Spinal cord (tissue), 10 donors: ENCODE measurements around the gene NINJ2. TPM values are rescaled to one million over a fixed set of nuclear protein-coding genes. Genes with fewer than 3 reads are reported as not detected.
"Not testable (repeated sequence)": the region's sequence is repeated elsewhere in the genome, so short reads cannot be mapped to it uniquely, and the experiment has no call there.

Experiments
- DNase-seq, 6 donors: peaks; one replicate each; pipeline versions ENCODE4 v3.0.0 to v3.0.0-alpha.2; 2013 to 2015; ENCODE audit warnings: low spot score in 6 of 6, low read depth in 4 of 6
- H3K27ac ChIP-seq: one replicate; pipeline ENCODE4 v1.5.1; 2013; ENCODE audit warnings: low read depth, low read length, control low read depth
- H3K27me3 ChIP-seq: one replicate; pipeline ENCODE4 v1.6.1; 2013; ENCODE audit warnings: low read length; ENCODE audit not compliant: control insufficient read depth, insufficient read depth
- H3K36me3 ChIP-seq: one replicate; pipeline ENCODE4 v1.6.1; 2013; ENCODE audit warnings: low read length; ENCODE audit not compliant: control insufficient read depth, insufficient read depth
- H3K4me1 ChIP-seq: one replicate; pipeline ENCODE4 v1.6.1; 2013; ENCODE audit warnings: low read length; ENCODE audit not compliant: control insufficient read depth, insufficient read depth
- H3K4me3 ChIP-seq: one replicate; pipeline ENCODE4 v1.5.1; 2013; ENCODE audit warnings: low read depth, low read length, control low read depth
- H3K9me3 ChIP-seq: one replicate; pipeline ENCODE4 v1.6.1; 2013; ENCODE audit warnings: low read length; ENCODE audit not compliant: control insufficient read depth, insufficient read depth
- whole genome bisulfite sequencing: methylation state at CpG from one replicate; pipeline ENCODE4 v1.1.5; 2013; ENCODE audit warnings: missing lambda C conversion rate; ENCODE audit not compliant: insufficient coverage; 5-methylcytosine and 5-hydroxymethylcytosine counted together
- polyA plus RNA-seq, 2 donors: library from polyadenylated mRNA; unstranded; fragments of 120-200 nt; gene quantifications; one replicate each; pipeline ENCODE4 v1.2.1, GENCODE V29; 2013; ENCODE audit not compliant: insufficient read length in 2 of 2
- total RNA-seq, 2 donors: library from RNA; depleted of rRNA in 1 of 2; stranded (reverse); fragments of 120-200 nt in 1 of 2; fragments of >200 nt in 1 of 2; gene quantifications; one replicate each; pipeline versions ENCODE4 v1.2.3 to v1.2.4, GENCODE V29; 2013 to 2014
- donor health status: healthy.

Gene NINJ2
- total and polyA plus RNA-seq, 4 donors: 5.4 to 6.2 (median 6.0) TPM

DNA sequence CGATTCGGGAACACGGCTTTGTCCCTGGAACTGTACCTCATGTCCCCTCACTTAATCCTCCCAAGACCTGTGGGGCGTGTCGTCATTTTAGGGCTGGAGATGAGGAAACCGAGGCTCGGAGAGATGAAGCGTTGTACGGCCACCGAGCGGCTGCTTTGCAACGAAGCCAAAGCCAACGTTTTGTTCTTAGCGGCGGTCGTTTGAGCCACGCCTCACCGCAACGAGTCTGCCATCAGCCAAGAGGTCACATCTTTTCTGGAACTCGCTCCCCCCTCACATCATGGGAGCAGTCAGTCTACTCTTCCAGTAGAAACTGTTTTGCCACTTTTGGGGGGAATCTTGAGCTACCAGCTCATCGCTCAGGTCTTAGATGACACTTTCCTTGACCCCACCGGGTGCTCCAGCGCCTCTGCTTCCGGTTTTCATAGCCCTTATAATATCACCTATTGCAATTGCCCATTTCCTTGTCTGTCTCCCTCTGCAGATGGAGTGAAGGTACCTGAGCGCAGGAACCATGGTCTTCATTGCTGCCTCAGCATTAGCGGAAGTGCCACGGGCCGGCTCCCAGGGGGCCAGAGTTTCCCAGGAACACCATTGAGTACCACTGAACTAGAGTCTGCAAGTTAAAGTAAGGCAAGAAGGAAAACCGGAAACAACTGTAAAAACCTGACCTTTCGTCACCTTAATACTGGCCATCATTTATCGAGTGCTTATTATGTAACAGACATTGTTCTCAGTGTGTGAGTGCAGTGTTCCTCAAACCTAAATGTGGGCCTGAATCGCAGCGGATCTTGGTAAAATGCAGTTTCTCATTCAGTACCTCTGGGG lies 19.6 kb downstream of the NINJ2 start:
- no peak for DNase-seq
- 46% methylated on average over 24 of the region's 33 CpGs for whole genome bisulfite sequencing
- Histone ChIP-seq H3K27ac (peak overlapping the region; percentile 70), H3K9me3 (no peaks in the 10 kb centered on the region), H3K4me1 (peaks cover 25% of the 10 kb centered on the region), H3K27me3 (no peaks in the 10 kb centered on the region), H3K36me3 (no peaks in the 10 kb centered on the region), H3K4me3 (peak overlapping the region; percentile 51)

DNA sequence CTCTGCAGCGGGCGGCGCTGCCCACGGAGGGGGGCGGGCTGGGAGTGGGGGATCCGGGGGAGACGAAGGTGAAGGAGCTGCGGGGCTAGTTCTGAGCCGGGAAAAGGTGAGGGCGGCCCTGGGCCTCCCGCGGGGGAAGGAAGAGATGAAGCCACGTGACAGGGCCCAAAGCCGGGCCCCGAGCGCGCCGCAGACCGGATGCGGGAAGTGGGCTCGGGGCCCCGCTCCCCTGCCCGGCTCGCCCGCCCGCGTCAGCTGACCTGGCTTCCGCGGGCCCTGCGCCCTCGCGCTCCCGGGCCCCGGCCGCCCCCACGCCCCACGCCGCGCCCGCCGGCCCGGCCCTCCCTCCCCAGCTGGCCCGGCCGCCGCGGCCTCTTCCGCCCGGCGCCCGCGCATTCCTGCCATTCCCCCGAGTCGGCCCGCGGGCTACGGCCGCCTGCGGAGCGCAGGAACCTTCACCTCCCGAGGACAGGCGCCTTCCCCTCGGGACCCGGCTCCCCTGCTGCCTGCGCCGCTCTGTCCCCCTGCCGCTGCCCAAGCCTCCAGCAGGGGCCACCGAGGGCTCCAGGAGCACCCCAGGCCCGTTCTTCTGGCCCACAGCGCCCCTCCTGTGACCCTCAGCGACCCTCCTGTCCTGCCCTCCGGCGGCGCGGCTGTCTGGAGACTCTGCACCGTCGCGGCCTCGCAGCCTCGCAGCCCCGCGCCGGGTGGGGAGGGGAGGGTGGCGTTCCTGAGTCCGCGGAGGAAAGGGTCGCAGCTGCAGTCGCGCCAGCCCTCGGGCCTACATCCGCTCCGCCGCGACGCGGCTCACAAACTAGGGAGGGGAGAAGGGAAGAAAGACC lies 20.4 kb downstream of the NINJ2 start:
- peak overlapping the region; percentile 51 for H3K4me3 ChIP-seq
- H3K27ac ChIP-seq: peak overlapping the region; percentile 70
- no peaks in the 10 kb centered on the region for H3K27me3 ChIP-seq
- no peaks in the 10 kb centered on the region for H3K9me3 ChIP-seq
- DNase-seq: peak in 2 of 6 donors; percentile 79 to 81
- H3K36me3 ChIP-seq: no peaks in the 10 kb centered on the region
- peaks cover 25% of the 10 kb centered on the region for H3K4me1 ChIP-seq
- WGBS: under 1% methylated on average over 93 of the region's 95 CpGs

DNA sequence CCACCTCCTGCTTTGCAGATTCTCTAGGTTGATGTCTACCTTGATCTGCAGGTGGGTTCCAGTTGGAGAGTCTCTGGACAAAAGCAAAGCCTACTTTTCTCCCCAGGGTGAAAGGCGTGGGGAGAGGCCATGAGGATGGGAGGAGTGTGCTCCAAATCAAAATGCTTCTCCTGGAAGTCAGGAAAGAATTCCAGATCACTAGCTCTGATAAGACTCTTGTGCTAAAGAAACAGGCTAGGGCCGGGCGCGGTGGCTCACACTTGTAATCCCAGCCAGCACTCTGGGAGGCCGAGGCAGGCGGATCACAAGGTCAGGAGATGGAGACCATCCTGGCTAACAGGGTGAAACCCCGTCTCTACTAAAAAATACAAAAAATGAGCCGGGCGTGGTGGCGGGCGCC lies 21.9 kb downstream of the NINJ2 start:
- WGBS: 100% methylated on average over 6 of the region's 11 CpGs
- H3K27ac ChIP-seq, H3K27me3 ChIP-seq: not testable (repeated sequence)

DNA sequence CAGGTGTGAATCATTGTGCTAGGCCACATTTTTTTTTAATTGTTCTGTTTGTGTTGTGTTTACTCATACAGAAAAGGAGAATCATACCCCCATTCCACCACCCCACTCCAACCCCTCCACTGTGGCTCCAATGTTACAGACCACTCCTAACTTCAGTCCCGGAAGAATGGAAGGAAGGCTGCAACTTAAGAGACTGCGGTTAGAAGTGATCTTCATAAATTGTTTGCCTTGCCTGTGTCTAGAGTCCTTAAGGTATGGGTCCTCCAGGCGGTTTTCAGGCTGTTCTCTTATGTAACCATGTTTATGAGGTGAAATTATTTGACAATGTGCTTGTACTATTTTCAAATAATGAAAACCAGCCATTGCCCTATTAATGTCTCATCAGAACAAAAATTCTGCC lies 22.5 kb downstream of the NINJ2 start:
- whole genome bisulfite sequencing: no CpG with 5 or more reads among the region's 3 CpGs
- no peaks in the 10 kb centered on the region for H3K36me3 ChIP-seq
- H3K4me1 ChIP-seq: peaks cover 18% of the 10 kb centered on the region
- no peaks in the 10 kb centered on the region for H3K9me3 ChIP-seq
- no peak for DNase-seq
- no peaks in the 10 kb centered on the region for H3K27me3 ChIP-seq
- H3K27ac ChIP-seq: no peak overlapping the region
- H3K4me3 ChIP-seq: no peak overlapping the region

More for the DNA sequence above, 21.9 kb downstream of the NINJ2 start:
- not testable (repeated sequence) for H3K4me3 ChIP-seq, H3K9me3 ChIP-seq, H3K36me3 ChIP-seq, DNase-seq
- H3K4me1 ChIP-seq: peaks cover 22% of the 10 kb centered on the region

DNA sequence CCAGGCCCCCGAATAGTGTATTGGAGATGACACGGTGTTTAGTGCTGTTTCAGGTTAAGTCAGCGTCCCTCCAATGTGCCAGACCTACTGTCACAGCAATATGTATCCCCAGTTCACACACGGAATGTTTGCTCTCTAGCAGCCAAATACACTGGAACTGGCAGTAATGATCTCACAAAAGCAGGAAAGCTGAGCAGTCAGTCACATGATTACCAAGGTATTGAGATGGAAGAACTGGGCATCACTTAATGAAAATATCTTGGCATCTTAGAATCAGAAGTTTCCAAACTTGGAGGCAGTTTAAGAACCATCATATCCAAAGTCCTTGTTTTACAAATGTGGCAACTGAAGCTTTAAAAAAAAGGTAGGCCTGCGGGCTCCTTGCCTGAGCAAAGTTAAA lies 23.3 kb downstream of the NINJ2 start:
- WGBS: 67% methylated on average over 4 of the region's 5 CpGs
- Histone ChIP-seq H3K4me1 (peaks cover 18% of the 10 kb centered on the region), H3K27ac (no peak overlapping the region), H3K4me3 (no peak overlapping the region), H3K27me3 (no peaks in the 10 kb centered on the region), H3K9me3 (no peaks in the 10 kb centered on the region), H3K36me3 (no peaks in the 10 kb centered on the region)
- DNase-seq: no peak

DNA sequence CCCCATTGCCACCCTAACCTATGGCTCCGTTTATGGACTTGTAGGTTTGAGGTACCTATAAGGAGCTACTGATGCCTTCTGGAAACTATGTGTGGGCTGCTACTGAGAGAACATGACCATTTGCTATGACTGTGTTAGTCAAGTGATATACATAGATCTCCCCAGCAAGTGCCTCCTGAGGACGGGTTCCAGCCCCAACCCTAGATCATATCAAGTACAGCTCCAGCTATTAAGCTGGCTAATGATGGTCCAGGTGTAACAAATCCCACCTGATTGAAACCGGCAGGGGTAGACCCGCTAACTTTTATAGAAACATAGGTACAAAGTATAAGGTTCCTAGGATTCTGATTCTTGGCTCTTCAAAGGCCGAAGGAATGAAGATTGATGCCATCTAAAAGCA lies 23.7 kb downstream of the NINJ2 start:
- Histone ChIP-seq H3K4me3 (no peak overlapping the region), H3K27ac (no peak overlapping the region), H3K27me3 (no peaks in the 10 kb centered on the region), H3K4me1 (peaks cover 18% of the 10 kb centered on the region), H3K9me3 (no peaks in the 10 kb centered on the region), H3K36me3 (no peaks in the 10 kb centered on the region)
- no peak for DNase-seq
- WGBS: no CpG with 5 or more reads among the region's 5 CpGs

DNA sequence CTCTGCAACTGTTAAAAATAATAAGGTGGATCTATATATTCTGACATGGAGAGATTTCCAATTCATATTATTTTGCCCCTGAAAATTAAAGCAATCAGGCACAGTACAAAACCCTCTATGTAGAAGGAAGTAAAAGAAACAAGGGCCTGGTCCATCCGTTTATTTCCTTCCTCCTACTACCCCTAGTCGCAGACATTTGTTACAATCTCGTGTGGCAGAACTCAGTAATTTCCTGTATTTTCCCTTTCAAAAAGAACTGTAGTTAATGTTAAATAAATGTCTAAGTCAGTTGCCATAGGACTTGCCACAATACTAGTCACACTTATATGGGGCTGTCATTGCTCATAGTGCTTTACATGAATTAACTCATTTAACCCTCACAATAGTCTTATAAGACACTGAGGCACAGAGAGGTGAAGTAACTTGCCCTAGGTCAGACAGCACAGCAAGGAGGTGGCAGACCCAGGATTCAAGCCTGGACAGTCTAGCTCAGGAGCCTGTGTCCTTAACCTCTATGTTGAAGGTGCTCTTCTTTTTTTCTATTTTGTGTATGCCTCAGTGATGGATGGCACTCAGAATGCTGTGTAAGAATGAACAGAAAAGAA lies 24.2 kb downstream of the NINJ2 start:
- Histone ChIP-seq H3K36me3 (no peaks in the 10 kb centered on the region), H3K9me3 (no peaks in the 10 kb centered on the region), H3K4me1 (peaks cover 18% of the 10 kb centered on the region), H3K4me3 (no peak overlapping the region), H3K27ac (no peak overlapping the region), H3K27me3 (no peaks in the 10 kb centered on the region)
- no peak for DNase-seq
- WGBS: no CpG with 5 or more reads among the region's 3 CpGs

DNA sequence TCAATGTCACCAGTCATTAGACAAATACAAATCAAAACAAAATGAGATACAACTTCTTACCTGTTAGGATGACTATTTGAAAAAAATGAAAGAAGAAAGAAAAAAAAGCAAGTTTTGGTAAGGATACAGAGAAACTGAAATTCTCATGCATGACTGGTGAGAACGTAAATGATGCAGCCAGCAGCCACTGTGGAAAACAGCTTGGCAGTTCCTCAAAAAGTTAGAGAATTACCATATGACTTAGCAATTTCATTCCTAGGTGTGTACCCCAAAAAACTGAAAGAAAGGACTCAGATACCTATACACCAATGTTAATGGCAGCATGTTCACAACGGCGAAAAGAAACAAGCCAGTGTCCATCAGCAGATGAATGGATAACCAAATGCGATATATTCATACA lies 26.6 kb downstream of the NINJ2 start:
- DNase-seq: no peak
- no peak overlapping the region for H3K27ac ChIP-seq
- WGBS: 90% methylated on average over 2 of the region's 4 CpGs
- no peaks in the 10 kb centered on the region for H3K36me3 ChIP-seq
- no peak overlapping the region for H3K4me3 ChIP-seq
- H3K9me3 ChIP-seq: no peaks in the 10 kb centered on the region
- no peaks in the 10 kb centered on the region for H3K27me3 ChIP-seq
- no peaks in the 10 kb centered on the region for H3K4me1 ChIP-seq

DNA sequence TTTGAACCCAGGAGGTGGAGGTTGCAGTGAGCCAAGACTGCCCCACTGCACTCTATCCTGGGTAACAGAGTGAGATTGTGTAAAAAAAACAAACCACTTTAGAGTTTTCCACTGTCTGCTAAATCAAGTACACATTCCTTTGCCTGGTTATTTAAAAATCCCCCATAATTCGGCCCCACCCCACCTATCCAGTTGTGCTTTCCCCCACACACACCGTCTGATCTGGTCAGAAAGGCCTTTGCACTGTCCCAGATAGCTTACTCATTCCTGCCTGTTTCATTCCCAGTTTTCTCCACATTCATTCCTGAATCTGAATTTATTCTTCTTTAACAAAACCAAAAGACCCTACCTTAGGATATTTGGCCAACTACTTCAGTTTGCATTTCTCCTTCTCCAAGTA lies 29.5 kb downstream of the NINJ2 start:
- no peak overlapping the region for H3K27ac ChIP-seq
- H3K4me3 ChIP-seq: no peak overlapping the region
- H3K36me3 ChIP-seq: no peaks in the 10 kb centered on the region
- H3K27me3 ChIP-seq: no peaks in the 10 kb centered on the region
- no peaks in the 10 kb centered on the region for H3K9me3 ChIP-seq
- 94% methylated on average over 2 of the region's 2 CpGs for WGBS
- no peak for DNase-seq
- no peaks in the 10 kb centered on the region for H3K4me1 ChIP-seq
